GM23338 (cell line): ENCODE data around the gene EML4. TPM values are rescaled to one million over a fixed set of nuclear protein-coding genes. Genes with fewer than 3 reads are reported as not detected.

Experiments used
- ATAC-seq: fragments of 200-7000 bp; cut with Tn5 transposase; 3 replicates; pipeline ENCODE4 v1.9.1; 2020
- DNase-seq: peaks from one replicate; pipeline ENCODE4 v3.0.0-alpha.2; 2015; ENCODE audit warnings: low spot score
- H2AFZ ChIP-seq: fragments of 200-600 bp; sonication (generic); 2 replicates; pipeline ENCODE4 v1.8.0; 2016; ENCODE audit warnings: antibody characterized with exemption, mild to moderate bottlenecking, moderate library complexity
- H3F3A ChIP-seq: fragments of 200-600 bp; sonication (generic); replicated peaks from 2 replicates; pipeline ENCODE4 v1.8.0; 2017; ENCODE audit warnings: antibody characterized with exemption, mixed run types, low read depth
- H3K27ac ChIP-seq: fragments of 200-600 bp; sonication (generic); 2 replicates; pipeline ENCODE4 v1.6.1; 2016; ENCODE audit warnings: low read depth
- H3K27me3 ChIP-seq: fragments of 200-600 bp; sonication (generic); 2 replicates; pipeline ENCODE4 v1.8.0; 2016; ENCODE audit warnings: mild to moderate bottlenecking, mixed run types, moderate library complexity; ENCODE audit not compliant: insufficient read depth
- H3K36me3 ChIP-seq: fragments of 200-600 bp; sonication (generic); 2 replicates; pipeline ENCODE4 v1.8.0; 2016; ENCODE audit warnings: mild to moderate bottlenecking; ENCODE audit not compliant: insufficient read depth
- H3K4me1 ChIP-seq: fragments of 200-600 bp; sonication (generic); 2 replicates; pipeline ENCODE4 v1.8.0; 2016; ENCODE audit warnings: mild to moderate bottlenecking, moderate library complexity; ENCODE audit not compliant: insufficient read depth
- H3K4me2 ChIP-seq: fragments of 200-600 bp; sonication (generic); 2 replicates; pipeline ENCODE4 v1.7.1; 2017; ENCODE audit warnings: mixed run types
- H3K4me3 ChIP-seq: fragments of 200-600 bp; sonication (generic); 2 replicates; pipeline ENCODE4 v1.6.1; 2016; ENCODE audit warnings: mixed run types
- H3K79me2 ChIP-seq: fragments of 200-600 bp; sonication (generic); replicated peaks from 2 replicates; pipeline ENCODE4 v1.8.0; 2017; ENCODE audit warnings: mild to moderate bottlenecking; ENCODE audit not compliant: insufficient read depth
- H3K9me2 ChIP-seq: fragments of 200-600 bp; sonication (generic); 2 replicates; pipeline ENCODE4 v1.8.0; 2017; ENCODE audit not compliant: insufficient read depth
- H4K20me1 ChIP-seq: fragments of 200-600 bp; sonication (generic); replicated peaks from 2 replicates; pipeline ENCODE4 v1.8.0; 2017; ENCODE audit warnings: mild to moderate bottlenecking; ENCODE audit not compliant: insufficient read depth
- H3K27ac Mint-ChIP-seq: 2 replicates; pipeline ENCODE4 v1.8.0; 2020; ENCODE audit warnings: inconsistent platforms, mild to moderate bottlenecking, moderate library complexity, mixed read lengths
- H3K27me3 Mint-ChIP-seq: 3 replicates; pipeline ENCODE4 v1.8.0; 2022; ENCODE audit warnings: low read depth, mild to moderate bottlenecking, moderate library complexity, mixed read lengths, inconsistent platforms; ENCODE audit not compliant: insufficient read depth, poor library complexity
- H3K36me3 Mint-ChIP-seq: 3 replicates; pipeline ENCODE4 v1.8.0; 2021; ENCODE audit warnings: low read depth, mild to moderate bottlenecking, inconsistent platforms, moderate library complexity, mixed read lengths
- H3K4me1 Mint-ChIP-seq: 3 replicates; pipeline ENCODE4 v1.8.0; 2020; ENCODE audit warnings: mild to moderate bottlenecking, inconsistent platforms, mixed read lengths
- H3K4me3 Mint-ChIP-seq: 3 replicates; pipeline ENCODE4 v1.8.0; 2021; ENCODE audit warnings: moderate library complexity, mild to moderate bottlenecking, inconsistent platforms, mixed read lengths
- H3K9me3 Mint-ChIP-seq: 3 replicates; pipeline ENCODE4 v1.8.0; 2020; ENCODE audit warnings: moderate library complexity, mild to moderate bottlenecking, inconsistent platforms, mixed read lengths
- CREB1 ChIP-seq: fragments of 250-450 bp; sonication (Bioruptor Pico); IDR thresholded peaks from 2 replicates; pipeline ENCODE4 v1.5.0; 2020; ENCODE audit warnings: low read depth, mild to moderate bottlenecking, moderate library complexity
- CTCF ChIP-seq, 2 experiments: fragments of 200-600 bp in 1 of 2; sonication (generic) in 1 of 2; conservative IDR thresholded peaks; 2 replicates each; pipeline versions ENCODE4 v1.5.1 to v1.6.1; 2016 to 2017; ENCODE audit warnings: antibody characterized with exemption in 2 of 2, low read depth in 2 of 2, mild to moderate bottlenecking in 2 of 2, moderate library complexity in 1 of 2
- EZH2 ChIP-seq: fragments of 200-600 bp; sonication (generic); IDR thresholded peaks from one replicate; pipeline ENCODE4 v1.8.0; 2017; ENCODE audit warnings: antibody characterized with exemption, mild to moderate bottlenecking, low read depth; ENCODE audit not compliant: unreplicated experiment
- EZH2phosphoT487 ChIP-seq: fragments of 200-600 bp; sonication (generic); IDR thresholded peaks from one replicate; pipeline ENCODE4 v1.8.1; 2018; ENCODE audit warnings: antibody characterized with exemption; ENCODE audit not compliant: unreplicated experiment
- JUNB ChIP-seq: IDR thresholded peaks from one replicate; pipeline ENCODE4 v1.6.1; 2016; ENCODE audit warnings: antibody characterized with exemption; ENCODE audit not compliant: unreplicated experiment
- NANOG ChIP-seq: IDR thresholded peaks from 2 replicates; pipeline ENCODE4 v1.6.1; 2016; ENCODE audit warnings: antibody characterized with exemption, borderline replicate concordance
- POLR2AphosphoS5 ChIP-seq: IDR thresholded peaks from 2 replicates; pipeline ENCODE4 v1.6.1; 2016; ENCODE audit warnings: antibody characterized with exemption, low read depth
- REST ChIP-seq: IDR thresholded peaks from one replicate; pipeline ENCODE4 v1.6.1; 2018; ENCODE audit warnings: antibody characterized with exemption; ENCODE audit not compliant: unreplicated experiment
- STAT1 ChIP-seq: IDR thresholded peaks from one replicate; pipeline ENCODE4 v1.6.1; 2016; ENCODE audit warnings: antibody characterized with exemption; ENCODE audit not compliant: unreplicated experiment
- ZNF114 ChIP-seq: fragments of 250-450 bp; sonication (Bioruptor Pico); IDR thresholded peaks from 2 replicates; pipeline ENCODE4 v1.5.0; 2020; ENCODE audit warnings: mild to moderate bottlenecking, moderate library complexity
- ZNF331 ChIP-seq: fragments of 250-450 bp; sonication (Bioruptor Pico); IDR thresholded peaks from 2 replicates; pipeline ENCODE4 v1.5.0; 2020; ENCODE audit warnings: low read depth, mild to moderate bottlenecking, moderate library complexity
- polyA plus RNA-seq: library from polyadenylated mRNA; unstranded; fragments of >200 nt; fragmentation: Nextera tagmentation; extraction: Ambion mirVana; gene quantifications from 2 replicates; pipeline ENCODE4 v1.2.1, GENCODE V29; 2016
- total RNA-seq: library from RNA; depleted of rRNA; stranded (reverse); fragments of >200 nt; shearing (Covaris generic); gene quantifications from 2 replicates; pipeline ENCODE4 v1.2.3, GENCODE V29; 2014
- TF ChIP-seq, protein P1 (sequence below): fragments of 250-450 bp; sonication (Bioruptor Pico); IDR thresholded peaks from 2 replicates; pipeline ENCODE4 v1.5.0; 2020; ENCODE audit warnings: mild to moderate bottlenecking, moderate library complexity
- TF ChIP-seq, protein P2 (sequence below): IDR thresholded peaks from 2 replicates; pipeline ENCODE4 v1.6.1; 2016; ENCODE audit warnings: antibody characterized with exemption

Gene EML4
- total and polyA plus RNA-seq, 2 experiments from 2014 or later = 65.3 to 115 TPM

GRCh38 chr2:42164046-42164445 lies 5.1 kb upstream of the EML4 start:
- Histone ChIP-seq H4K20me1 (no peaks in the 10 kb centered on the region), H3K79me2 (no peaks in the 10 kb centered on the region), H3K9me2 (0 out of 2 replicates have a peak, but pooled peaks cover 5% of the 10 kb centered on the region), H2AFZ (peak overlapping the region; percentile 90), H3K4me3 (no peak overlapping the region), H3K36me3 (no peaks in the 10 kb centered on the region), H3K4me1 (no peaks in the 10 kb centered on the region), H3K27me3 (no peaks in the 10 kb centered on the region), H3K4me2 (no peak overlapping the region), H3F3A (no peaks in the 10 kb centered on the region), H3K27ac (no peak overlapping the region)
- ATAC-seq = no peak
- no peak overlapping the region for H3K27ac Mint-ChIP-seq
- H3K36me3 Mint-ChIP-seq = no peaks in the 10 kb centered on the region
- no peak for DNase-seq
- H3K4me1 Mint-ChIP-seq = peaks cover 13% of the 10 kb centered on the region
- H3K4me3 Mint-ChIP-seq = no peak overlapping the region
- TF ChIP-seq ZNF331 (no peak), JUNB (no peak), POLR2AphosphoS5 (no peak), EZH2 (no peak), STAT1 (no peak), ZNF114 (CRISPR knock-in tag) (no peak), CREB1 (CRISPR knock-in tag) (no peak), REST (no peak), EZH2phosphoT487 (no peak), NANOG (no peak), CTCF (conservative IDR thresholded peaks at IDR 0.05; ENCODE audit: low read depth in 2 of 2) (no peak)
- TF ChIP-seq, protein P1, sequence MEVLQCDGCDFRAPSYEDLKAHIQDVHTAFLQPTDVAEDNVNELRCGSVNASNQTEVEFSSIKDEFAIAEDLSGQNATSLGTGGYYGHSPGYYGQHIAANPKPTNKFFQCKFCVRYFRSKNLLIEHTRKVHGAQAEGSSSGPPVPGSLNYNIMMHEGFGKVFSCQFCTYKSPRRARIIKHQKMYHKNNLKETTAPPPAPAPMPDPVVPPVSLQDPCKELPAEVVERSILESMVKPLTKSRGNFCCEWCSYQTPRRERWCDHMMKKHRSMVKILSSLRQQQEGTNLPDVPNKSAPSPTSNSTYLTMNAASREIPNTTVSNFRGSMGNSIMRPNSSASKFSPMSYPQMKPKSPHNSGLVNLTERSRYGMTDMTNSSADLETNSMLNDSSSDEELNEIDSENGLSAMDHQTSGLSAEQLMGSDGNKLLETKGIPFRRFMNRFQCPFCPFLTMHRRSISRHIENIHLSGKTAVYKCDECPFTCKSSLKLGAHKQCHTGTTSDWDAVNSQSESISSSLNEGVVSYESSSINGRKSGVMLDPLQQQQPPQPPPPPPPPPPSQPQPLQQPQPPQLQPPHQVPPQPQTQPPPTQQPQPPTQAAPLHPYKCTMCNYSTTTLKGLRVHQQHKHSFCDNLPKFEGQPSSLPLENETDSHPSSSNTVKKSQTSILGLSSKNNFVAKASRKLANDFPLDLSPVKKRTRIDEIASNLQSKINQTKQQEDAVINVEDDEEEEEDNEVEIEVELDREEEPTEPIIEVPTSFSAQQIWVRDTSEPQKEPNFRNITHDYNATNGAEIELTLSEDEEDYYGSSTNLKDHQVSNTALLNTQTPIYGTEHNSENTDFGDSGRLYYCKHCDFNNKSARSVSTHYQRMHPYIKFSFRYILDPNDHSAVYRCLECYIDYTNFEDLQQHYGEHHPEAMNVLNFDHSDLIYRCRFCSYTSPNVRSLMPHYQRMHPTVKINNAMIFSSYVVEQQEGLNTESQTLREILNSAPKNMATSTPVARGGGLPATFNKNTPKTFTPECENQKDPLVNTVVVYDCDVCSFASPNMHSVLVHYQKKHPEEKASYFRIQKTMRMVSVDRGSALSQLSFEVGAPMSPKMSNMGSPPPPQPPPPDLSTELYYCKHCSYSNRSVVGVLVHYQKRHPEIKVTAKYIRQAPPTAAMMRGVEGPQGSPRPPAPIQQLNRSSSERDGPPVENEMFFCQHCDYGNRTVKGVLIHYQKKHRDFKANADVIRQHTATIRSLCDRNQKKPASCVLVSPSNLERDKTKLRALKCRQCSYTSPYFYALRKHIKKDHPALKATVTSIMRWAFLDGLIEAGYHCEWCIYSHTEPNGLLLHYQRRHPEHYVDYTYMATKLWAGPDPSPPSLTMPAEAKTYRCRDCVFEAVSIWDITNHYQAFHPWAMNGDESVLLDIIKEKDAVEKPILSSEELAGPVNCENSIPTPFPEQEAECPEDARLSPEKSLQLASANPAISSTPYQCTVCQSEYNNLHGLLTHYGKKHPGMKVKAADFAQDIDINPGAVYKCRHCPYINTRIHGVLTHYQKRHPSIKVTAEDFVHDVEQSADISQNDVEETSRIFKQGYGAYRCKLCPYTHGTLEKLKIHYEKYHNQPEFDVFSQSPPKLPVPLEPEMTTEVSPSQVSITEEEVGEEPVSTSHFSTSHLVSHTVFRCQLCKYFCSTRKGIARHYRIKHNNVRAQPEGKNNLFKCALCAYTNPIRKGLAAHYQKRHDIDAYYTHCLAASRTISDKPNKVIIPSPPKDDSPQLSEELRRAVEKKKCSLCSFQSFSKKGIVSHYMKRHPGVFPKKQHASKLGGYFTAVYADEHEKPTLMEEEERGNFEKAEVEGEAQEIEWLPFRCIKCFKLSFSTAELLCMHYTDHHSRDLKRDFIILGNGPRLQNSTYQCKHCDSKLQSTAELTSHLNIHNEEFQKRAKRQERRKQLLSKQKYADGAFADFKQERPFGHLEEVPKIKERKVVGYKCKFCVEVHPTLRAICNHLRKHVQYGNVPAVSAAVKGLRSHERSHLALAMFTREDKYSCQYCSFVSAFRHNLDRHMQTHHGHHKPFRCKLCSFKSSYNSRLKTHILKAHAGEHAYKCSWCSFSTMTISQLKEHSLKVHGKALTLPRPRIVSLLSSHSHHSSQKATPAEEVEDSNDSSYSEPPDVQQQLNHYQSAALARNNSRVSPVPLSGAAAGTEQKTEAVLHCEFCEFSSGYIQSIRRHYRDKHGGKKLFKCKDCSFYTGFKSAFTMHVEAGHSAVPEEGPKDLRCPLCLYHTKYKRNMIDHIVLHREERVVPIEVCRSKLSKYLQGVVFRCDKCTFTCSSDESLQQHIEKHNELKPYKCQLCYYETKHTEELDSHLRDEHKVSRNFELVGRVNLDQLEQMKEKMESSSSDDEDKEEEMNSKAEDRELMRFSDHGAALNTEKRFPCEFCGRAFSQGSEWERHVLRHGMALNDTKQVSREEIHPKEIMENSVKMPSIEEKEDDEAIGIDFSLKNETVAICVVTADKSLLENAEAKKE = no peak
- TF ChIP-seq, protein P2, sequence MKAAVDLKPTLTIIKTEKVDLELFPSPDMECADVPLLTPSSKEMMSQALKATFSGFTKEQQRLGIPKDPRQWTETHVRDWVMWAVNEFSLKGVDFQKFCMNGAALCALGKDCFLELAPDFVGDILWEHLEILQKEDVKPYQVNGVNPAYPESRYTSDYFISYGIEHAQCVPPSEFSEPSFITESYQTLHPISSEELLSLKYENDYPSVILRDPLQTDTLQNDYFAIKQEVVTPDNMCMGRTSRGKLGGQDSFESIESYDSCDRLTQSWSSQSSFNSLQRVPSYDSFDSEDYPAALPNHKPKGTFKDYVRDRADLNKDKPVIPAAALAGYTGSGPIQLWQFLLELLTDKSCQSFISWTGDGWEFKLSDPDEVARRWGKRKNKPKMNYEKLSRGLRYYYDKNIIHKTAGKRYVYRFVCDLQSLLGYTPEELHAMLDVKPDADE = no peak
- H3K27me3 Mint-ChIP-seq = peaks cover 3% of the 10 kb centered on the region
- H3K9me3 Mint-ChIP-seq = no peaks in the 10 kb centered on the region
